GM18909 (cell line): ENCODE measurements around the gene STX5.
"Not testable (repeated sequence)": the region's sequence is repeated elsewhere in the genome, so short reads cannot be mapped to it uniquely, and the experiment has no call there.

ENCODE experiments used
- ATAC-seq: cut with Tn5 transposase; IDR thresholded peaks from one replicate; pipeline ENCODE4 v1.9.1; 2021; ENCODE audit warnings: mild to moderate bottlenecking; ENCODE audit not compliant: unreplicated experiment, poor library complexity

Gene STX5

GRCh38 chr11:62854825-62855570, 23.1 kb upstream of the STX5 start:
- ATAC-seq, result no peak

GRCh38 chr11:62854013-62854824, 22.4 kb upstream of the STX5 start:
- no peak for ATAC-seq

GRCh38 chr11:62853279-62853965, 21.6 kb upstream of the STX5 start:
- ATAC-seq, result no peak

- no peak for ATAC-seq
Measured at GRCh38 chr11:62852523-62853188, 20.8 kb upstream of the STX5 start.

GRCh38 chr11:62851807-62852522, 20.1 kb upstream of the STX5 start:
- no peak for ATAC-seq

GRCh38 chr11:62850911-62851806, 19.3 kb upstream of the STX5 start:
- no peak for ATAC-seq

- no peak for ATAC-seq
Measured at GRCh38 chr11:62847767-62848314, 16.0 kb upstream of the STX5 start.

GRCh38 chr11:62846177-62846576, 14.3 kb upstream of the STX5 start:
- no peak for ATAC-seq

- ATAC-seq, result no peak
Measured at GRCh38 chr11:62844154-62844553, 12.3 kb upstream of the STX5 start.

- ATAC-seq, result no peak
Measured at GRCh38 chr11:62843466-62843865, 11.6 kb upstream of the STX5 start.

- ATAC-seq, result not testable (repeated sequence)
Measured at GRCh38 chr11:62842891-62843290, 11.0 kb upstream of the STX5 start.

- ATAC-seq, result no peak
Measured at GRCh38 chr11:62842171-62842741, 10.4 kb upstream of the STX5 start.

- ATAC-seq, result peak; percentile 61
Measured at GRCh38 chr11:62841361-62842170, 9.7 kb upstream of the STX5 start.

GRCh38 chr11:62840721-62841360, 9.0 kb upstream of the STX5 start:
- peak; percentile 3 for ATAC-seq

GRCh38 chr11:62839050-62839945, 7.4 kb upstream of the STX5 start, which contains the start of gene WDR74:
TSS of gene WDR74 (minus strand) at chr11:62839590. CDS start at chr11:62839570, 20 bp downstream.
- ATAC-seq, result peak; percentile 55

- ATAC-seq, result no peak
Measured at GRCh38 chr11:62835336-62835735, 3.5 kb upstream of the STX5 start.
